Measurements from ENCODE around the gene MIGA2. TPM values are rescaled to one million over a fixed set of nuclear protein-coding genes. Genes with fewer than 3 reads are reported as not detected.

Gene MIGA2
- total RNA-seq, 1 donor from 2014 or later = 27.5 TPM

GRCh38 chr9:129026442-129027223 is 9.8 kb upstream of the MIGA2 start:
- DNase-seq (ENCODE audit: extremely low spot score, unreplicated experiment) = no peak
- TF ChIP-seq CTCF (IDR thresholded peaks at IDR 0.05) = no peak
- no peaks in the 10 kb centered on the region for H3K27me3 Mint-ChIP-seq (ENCODE audit: unreplicated experiment)
- H3K27ac Mint-ChIP-seq (ENCODE audit: unreplicated experiment) = peak overlapping the region; percentile 79
- peaks cover 40% of the 10 kb centered on the region for H3K4me1 Mint-ChIP-seq (ENCODE audit: unreplicated experiment)
- peak overlapping the region; percentile 80 for H3K4me3 Mint-ChIP-seq (ENCODE audit: unreplicated experiment)
- H3K9me3 Mint-ChIP-seq (ENCODE audit: unreplicated experiment) = no peaks in the 10 kb centered on the region
- no peaks in the 10 kb centered on the region for H3K36me3 Mint-ChIP-seq (ENCODE audit: unreplicated experiment)

GRCh38 chr9:129027224-129027684 is 9.2 kb upstream of the MIGA2 start:
- no peak for DNase-seq (ENCODE audit: extremely low spot score, unreplicated experiment)
- H3K27ac Mint-ChIP-seq (ENCODE audit: unreplicated experiment) = peak overlapping the region; percentile 79
- TF ChIP-seq CTCF (IDR thresholded peaks at IDR 0.05) = no peak
- no peaks in the 10 kb centered on the region for H3K9me3 Mint-ChIP-seq (ENCODE audit: unreplicated experiment)
- H3K4me1 Mint-ChIP-seq (ENCODE audit: unreplicated experiment) = peaks cover 35% of the 10 kb centered on the region
- no peaks in the 10 kb centered on the region for H3K27me3 Mint-ChIP-seq (ENCODE audit: unreplicated experiment)
- H3K4me3 Mint-ChIP-seq (ENCODE audit: unreplicated experiment) = peak overlapping the region; percentile 80
- H3K36me3 Mint-ChIP-seq (ENCODE audit: unreplicated experiment) = no peaks in the 10 kb centered on the region

GRCh38 chr9:129027685-129028191 is 8.7 kb upstream of the MIGA2 start:
- TF ChIP-seq CTCF (IDR thresholded peaks at IDR 0.05) = no peak
- Mint-ChIP-seq H3K4me1 (ENCODE audit: unreplicated experiment) (peaks cover 30% of the 10 kb centered on the region), H3K27me3 (ENCODE audit: unreplicated experiment) (no peaks in the 10 kb centered on the region), H3K27ac (ENCODE audit: unreplicated experiment) (peak overlapping the region; percentile 79), H3K4me3 (ENCODE audit: unreplicated experiment) (peak overlapping the region; percentile 80), H3K36me3 (ENCODE audit: unreplicated experiment) (no peaks in the 10 kb centered on the region), H3K9me3 (ENCODE audit: unreplicated experiment) (no peaks in the 10 kb centered on the region)
- no peak for DNase-seq (ENCODE audit: extremely low spot score, unreplicated experiment)

- peak within 1 kb of the TSS; percentile 80 for H3K4me3 Mint-ChIP-seq (ENCODE audit: unreplicated experiment)
- H3K36me3 Mint-ChIP-seq (ENCODE audit: unreplicated experiment) = no peaks in the 10 kb centered on the region
- H3K27ac Mint-ChIP-seq (ENCODE audit: unreplicated experiment) = peak within 1 kb of the TSS; percentile 79
- peak; percentile 100 for DNase-seq (ENCODE audit: extremely low spot score, unreplicated experiment)
- H3K9me3 Mint-ChIP-seq (ENCODE audit: unreplicated experiment) = no peaks in the 10 kb centered on the region
- peaks cover 24% of the 10 kb centered on the region for H3K4me1 Mint-ChIP-seq (ENCODE audit: unreplicated experiment)
- H3K27me3 Mint-ChIP-seq (ENCODE audit: unreplicated experiment) = no peaks in the 10 kb centered on the region
- peak; percentile 93 for TF ChIP-seq CTCF (IDR thresholded peaks at IDR 0.05)
These were observed 8.0 kb upstream of the MIGA2 start, which contains the start of gene SH3GLB2 for GRCh38 chr9:129028192-129028966. Gene SH3GLB2 (minus strand): TSS chr9:129028331. CDS start chr9:129028154, 177 bp downstream.

- peaks cover 18% of the 10 kb centered on the region for H3K4me1 Mint-ChIP-seq (ENCODE audit: unreplicated experiment)
- DNase-seq (ENCODE audit: extremely low spot score, unreplicated experiment) = no peak
- H3K36me3 Mint-ChIP-seq (ENCODE audit: unreplicated experiment) = no peaks in the 10 kb centered on the region
- no peaks in the 10 kb centered on the region for H3K27me3 Mint-ChIP-seq (ENCODE audit: unreplicated experiment)
- H3K9me3 Mint-ChIP-seq (ENCODE audit: unreplicated experiment) = no peaks in the 10 kb centered on the region
- H3K27ac Mint-ChIP-seq (ENCODE audit: unreplicated experiment) = no peak overlapping the region
- H3K4me3 Mint-ChIP-seq (ENCODE audit: unreplicated experiment) = no peak overlapping the region
- no peak for TF ChIP-seq CTCF (IDR thresholded peaks at IDR 0.05)
These were observed 6.2 kb upstream of the MIGA2 start for GRCh38 chr9:129030191-129030590.

All from osteocyte (in vitro differentiated cells).